Muscle layer of duodenum (tissue), 2 donors: ENCODE measurements around the gene ADGRG2.

Experiments
- H3K27ac ChIP-seq: one replicate; pipeline ENCODE4 v1.7.0; 2013; ENCODE audit warnings: mild to moderate bottlenecking, low read length
- H3K27me3 ChIP-seq: one replicate; pipeline ENCODE4 v1.7.0; 2013; ENCODE audit warnings: low read depth, mild to moderate bottlenecking, control low read depth, low read length
- H3K36me3 ChIP-seq, 2 donors: one replicate each; pipeline ENCODE4 v1.7.0; 2013; ENCODE audit warnings: low read length in 2 of 2, control low read depth in 1 of 2, mild to moderate bottlenecking in 1 of 2; ENCODE audit not compliant: insufficient read depth in 2 of 2, control insufficient read depth in 1 of 2
- H3K4me1 ChIP-seq, 2 donors: one replicate each; pipeline ENCODE4 v1.7.0; 2013; ENCODE audit warnings: low read length in 2 of 2, mild to moderate bottlenecking in 2 of 2, control low read depth in 1 of 2, moderate library complexity in 1 of 2; ENCODE audit not compliant: insufficient read depth in 2 of 2, control insufficient read depth in 1 of 2
- H3K4me3 ChIP-seq, 2 donors: one replicate each; pipeline ENCODE4 v1.7.0; 2013; ENCODE audit warnings: low read length in 2 of 2, low read depth in 1 of 2, mild to moderate bottlenecking in 1 of 2
- H3K9me3 ChIP-seq, 2 donors: one replicate each; pipeline ENCODE4 v1.7.0; 2013; ENCODE audit warnings: low read length in 2 of 2, control low read depth in 1 of 2, mild to moderate bottlenecking in 1 of 2; ENCODE audit not compliant: control insufficient read depth in 1 of 2
- donor health status: healthy.

The ADGRG2 gene

DNA sequence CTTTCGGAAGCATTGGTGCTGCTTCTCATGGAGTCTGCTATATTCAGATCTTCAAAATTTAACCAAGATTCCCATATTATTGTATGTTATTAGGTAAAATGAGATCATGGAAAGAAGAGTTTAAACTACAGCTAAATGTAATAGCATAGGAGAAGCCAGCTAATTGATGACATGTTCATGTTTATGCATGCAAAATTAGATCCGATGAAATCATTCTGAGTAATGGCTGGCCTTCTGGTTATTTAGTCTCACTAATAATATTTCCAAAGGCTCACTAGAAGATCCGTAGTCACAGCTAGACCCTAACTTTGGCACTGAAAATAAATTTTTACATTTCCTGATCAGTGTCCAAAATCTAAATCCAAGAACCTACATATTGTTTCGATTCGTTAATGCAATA is 118.5 kb downstream of the ADGRG2 start:
- Histone ChIP-seq H3K4me3 (no peak overlapping the region), H3K36me3 (no peaks in the 10 kb centered on the region), H3K4me1 (no peaks in the 10 kb centered on the region), H3K27ac (no peak overlapping the region), H3K27me3 (no peaks in the 10 kb centered on the region), H3K9me3 (no peaks in the 10 kb centered on the region)

DNA sequence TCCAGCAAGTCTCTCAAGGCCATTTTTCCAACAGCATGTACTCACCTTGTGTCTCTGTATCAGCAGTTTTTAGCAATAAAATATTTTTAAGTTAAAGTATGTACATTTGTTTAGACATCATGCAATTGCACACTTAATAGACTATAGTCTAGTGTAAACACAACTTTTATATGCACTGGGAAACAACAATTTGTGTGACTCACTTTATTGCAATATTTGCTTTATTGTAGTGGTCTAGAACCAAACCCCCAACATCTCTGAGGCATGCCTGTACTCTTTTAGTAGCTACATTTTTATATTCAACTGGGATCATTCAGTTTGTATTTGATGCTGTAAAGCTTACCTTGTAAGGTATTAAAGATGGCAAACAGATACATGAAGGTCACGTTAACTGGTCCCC is 123.6 kb downstream of the ADGRG2 start:
- H3K27ac ChIP-seq: no peak overlapping the region
- H3K4me1 ChIP-seq: no peaks in the 10 kb centered on the region
- H3K9me3 ChIP-seq: no peaks in the 10 kb centered on the region
- no peaks in the 10 kb centered on the region for H3K27me3 ChIP-seq
- no peaks in the 10 kb centered on the region for H3K36me3 ChIP-seq
- no peak overlapping the region for H3K4me3 ChIP-seq

DNA sequence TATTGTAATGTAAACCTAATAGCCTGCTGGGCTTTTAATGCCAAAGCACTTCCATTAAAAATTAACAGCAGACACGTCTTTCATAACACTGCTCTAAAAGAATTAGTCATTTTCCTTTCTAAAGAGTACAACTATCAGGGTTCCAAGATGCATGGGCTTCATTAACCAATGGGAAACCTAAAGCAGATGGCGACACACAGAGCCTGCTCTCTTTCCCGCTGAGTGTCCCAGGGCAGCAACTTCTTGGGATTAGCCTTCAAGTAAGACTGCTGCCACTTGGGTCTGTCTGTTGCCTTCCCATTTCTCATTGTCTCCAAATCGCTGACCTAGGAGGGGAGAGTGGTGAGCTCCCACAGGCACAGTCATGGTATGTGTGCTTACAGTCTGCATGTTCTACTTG is 124.4 kb downstream of the ADGRG2 start:
- no peak overlapping the region for H3K27ac ChIP-seq
- H3K4me1 ChIP-seq: no peaks in the 10 kb centered on the region
- no peaks in the 10 kb centered on the region for H3K9me3 ChIP-seq
- H3K27me3 ChIP-seq: no peaks in the 10 kb centered on the region
- H3K36me3 ChIP-seq: no peaks in the 10 kb centered on the region
- no peak overlapping the region for H3K4me3 ChIP-seq

DNA sequence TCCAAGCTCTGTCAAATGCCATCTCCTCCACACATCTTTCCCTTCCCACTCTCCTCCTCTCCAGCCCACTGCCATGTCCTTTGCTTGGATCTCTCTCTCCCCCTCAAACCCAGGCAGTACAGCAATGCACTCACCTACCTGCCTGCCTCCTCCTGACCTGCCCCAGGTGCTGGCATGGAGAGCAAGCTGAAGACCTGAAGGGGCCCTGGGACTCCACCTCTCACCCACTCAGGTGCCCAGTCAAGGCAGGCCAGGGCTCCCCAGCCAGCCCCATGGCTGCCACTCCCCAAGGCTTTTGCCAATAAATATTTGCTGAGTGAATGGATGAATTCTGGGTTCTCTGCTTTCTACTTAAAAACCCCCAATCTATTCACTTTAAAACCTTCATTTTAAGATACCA is 125.7 kb downstream of the ADGRG2 start:
- Histone ChIP-seq H3K27me3 (no peaks in the 10 kb centered on the region), H3K9me3 (no peaks in the 10 kb centered on the region), H3K4me3 (no peak overlapping the region), H3K36me3 (no peaks in the 10 kb centered on the region), H3K4me1 (no peaks in the 10 kb centered on the region), H3K27ac (no peak overlapping the region)

DNA sequence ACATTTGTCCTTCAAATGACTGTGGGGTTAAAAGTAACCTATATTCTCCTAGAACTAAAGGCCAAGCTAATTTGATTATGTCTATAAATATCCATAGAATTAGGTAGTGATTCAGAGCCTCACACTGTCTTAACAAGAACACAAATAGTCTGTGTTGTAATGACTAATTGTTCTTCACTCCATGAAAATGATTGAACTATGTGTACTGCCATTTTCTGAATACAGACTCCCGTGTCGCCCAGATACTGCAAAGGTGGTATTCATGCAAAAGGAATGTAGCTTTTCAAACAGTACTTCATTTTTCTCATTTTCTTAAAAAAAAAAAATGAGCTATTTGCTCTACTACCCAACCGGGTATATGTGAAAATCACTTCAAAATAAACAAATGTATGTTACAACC is 127.0 kb downstream of the ADGRG2 start:
- Histone ChIP-seq H3K4me1 (no peaks in the 10 kb centered on the region), H3K27me3 (no peaks in the 10 kb centered on the region), H3K27ac (no peak overlapping the region), H3K4me3 (no peak overlapping the region), H3K9me3 (no peaks in the 10 kb centered on the region), H3K36me3 (no peaks in the 10 kb centered on the region)

DNA sequence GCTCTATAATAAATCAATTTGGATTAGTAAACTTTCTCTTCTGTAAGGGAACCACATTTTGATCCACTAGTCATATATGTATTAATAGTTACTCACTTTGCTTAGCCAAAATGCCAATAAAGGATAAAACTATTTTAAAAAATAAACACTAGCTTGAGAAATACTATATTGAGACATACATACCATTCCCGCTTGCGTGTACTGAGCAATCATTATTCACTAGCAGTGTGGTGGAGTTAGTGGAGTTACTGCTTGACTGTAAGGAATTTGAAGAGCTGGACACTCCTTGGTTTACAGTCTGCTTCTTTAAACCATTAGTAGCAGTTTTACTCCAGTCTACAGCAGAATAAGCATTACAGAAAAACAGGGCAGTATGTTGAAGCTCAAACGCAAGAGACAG is 127.6 kb downstream of the ADGRG2 start:
- no peak overlapping the region for H3K27ac ChIP-seq
- H3K4me3 ChIP-seq: no peak overlapping the region
- H3K27me3 ChIP-seq: no peaks in the 10 kb centered on the region
- no peaks in the 10 kb centered on the region for H3K4me1 ChIP-seq
- H3K9me3 ChIP-seq: no peaks in the 10 kb centered on the region
- no peaks in the 10 kb centered on the region for H3K36me3 ChIP-seq

DNA sequence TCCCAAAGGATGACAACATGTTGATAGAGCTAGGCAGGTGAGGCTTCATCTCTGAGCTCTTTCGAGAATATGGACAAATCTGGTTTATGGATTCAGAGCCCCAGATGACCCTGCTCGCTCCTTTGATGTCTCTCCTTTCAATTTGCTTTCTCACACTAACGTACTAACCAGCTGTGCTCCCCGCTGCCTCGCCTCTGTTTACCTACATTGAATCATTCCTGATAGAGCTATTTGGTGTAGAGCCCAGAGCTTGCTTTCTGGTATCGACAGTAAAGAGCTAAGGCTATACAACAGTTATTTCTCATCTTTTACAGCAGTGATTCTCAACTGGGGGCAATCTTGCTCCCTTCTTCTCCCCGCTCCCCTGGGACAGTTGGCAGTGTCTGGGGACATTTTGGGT is 129.4 kb downstream of the ADGRG2 start:
- Histone ChIP-seq H3K27me3 (no peaks in the 10 kb centered on the region), H3K4me3 (no peak overlapping the region), H3K36me3 (no peaks in the 10 kb centered on the region), H3K9me3 (no peaks in the 10 kb centered on the region), H3K27ac (no peak overlapping the region), H3K4me1 (no peaks in the 10 kb centered on the region)

DNA sequence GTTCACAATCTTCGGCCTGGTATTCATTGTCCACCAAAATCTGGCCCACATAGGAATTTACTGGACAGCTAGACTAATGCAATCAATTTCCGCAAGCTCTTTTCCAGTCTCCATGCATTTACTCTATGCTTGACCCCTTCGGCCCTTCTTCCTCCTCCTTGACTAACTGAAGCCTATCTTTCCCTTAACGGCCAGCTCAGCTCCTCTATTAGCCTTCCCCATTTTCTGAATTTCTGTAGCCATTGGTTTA is 137.2 kb downstream of the ADGRG2 start:
- Histone ChIP-seq H3K36me3 (no peaks in the 10 kb centered on the region), H3K4me1 (peaks cover 0 to 12% of the 10 kb centered on the region in 2 donors), H3K9me3 (no peaks in the 10 kb centered on the region), H3K27ac (peak overlapping the region; percentile 69), H3K27me3 (no peaks in the 10 kb centered on the region), H3K4me3 (peak overlapping the region; percentile 72 to 74)

DNA sequence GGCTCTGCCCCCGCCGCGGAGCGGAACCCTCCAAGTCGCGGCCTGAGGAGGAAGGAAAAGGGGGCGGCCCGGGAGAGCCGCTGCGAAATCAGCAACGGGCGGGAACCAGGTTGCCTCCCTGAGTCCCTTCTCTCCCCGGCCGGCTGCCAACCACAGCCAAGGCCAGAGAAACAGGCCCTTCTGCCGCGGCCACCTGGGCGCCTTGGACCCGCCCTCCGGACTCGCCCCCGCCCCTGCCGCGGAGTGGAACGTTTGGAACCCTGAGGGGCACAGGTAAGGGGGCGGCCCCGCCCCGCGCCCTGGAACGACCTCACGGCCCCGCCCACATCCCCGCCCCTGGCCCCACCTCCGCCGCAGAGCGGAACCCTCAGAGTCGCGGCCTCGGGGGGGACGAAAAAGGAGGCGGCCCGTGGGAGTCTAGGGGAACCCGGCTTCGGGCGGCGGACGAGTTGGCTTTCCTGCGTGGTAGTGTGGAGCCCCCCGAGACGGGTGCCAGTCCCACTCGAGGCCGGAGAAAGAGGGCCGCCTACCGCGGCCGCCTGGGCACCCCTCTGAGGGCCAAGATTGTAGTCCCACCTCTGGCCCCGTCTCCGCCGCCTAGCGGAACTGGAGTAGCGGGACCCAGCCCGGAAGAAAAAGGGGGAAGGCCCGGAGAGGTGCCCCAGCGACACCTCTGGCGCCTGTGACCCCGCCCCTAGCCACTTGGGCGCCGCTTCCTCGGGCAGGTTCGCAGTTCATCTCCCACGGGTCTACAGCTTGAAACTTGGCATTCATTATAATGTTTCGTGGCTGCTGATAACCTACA is 137.7 kb downstream of the ADGRG2 start:
- Histone ChIP-seq H3K36me3 (no peaks in the 10 kb centered on the region), H3K27ac (peak overlapping the region; percentile 69), H3K9me3 (no peaks in the 10 kb centered on the region), H3K4me1 (peaks cover 0 to 12% of the 10 kb centered on the region in 2 donors), H3K4me3 (peak overlapping the region; percentile 72 to 74), H3K27me3 (no peaks in the 10 kb centered on the region)

DNA sequence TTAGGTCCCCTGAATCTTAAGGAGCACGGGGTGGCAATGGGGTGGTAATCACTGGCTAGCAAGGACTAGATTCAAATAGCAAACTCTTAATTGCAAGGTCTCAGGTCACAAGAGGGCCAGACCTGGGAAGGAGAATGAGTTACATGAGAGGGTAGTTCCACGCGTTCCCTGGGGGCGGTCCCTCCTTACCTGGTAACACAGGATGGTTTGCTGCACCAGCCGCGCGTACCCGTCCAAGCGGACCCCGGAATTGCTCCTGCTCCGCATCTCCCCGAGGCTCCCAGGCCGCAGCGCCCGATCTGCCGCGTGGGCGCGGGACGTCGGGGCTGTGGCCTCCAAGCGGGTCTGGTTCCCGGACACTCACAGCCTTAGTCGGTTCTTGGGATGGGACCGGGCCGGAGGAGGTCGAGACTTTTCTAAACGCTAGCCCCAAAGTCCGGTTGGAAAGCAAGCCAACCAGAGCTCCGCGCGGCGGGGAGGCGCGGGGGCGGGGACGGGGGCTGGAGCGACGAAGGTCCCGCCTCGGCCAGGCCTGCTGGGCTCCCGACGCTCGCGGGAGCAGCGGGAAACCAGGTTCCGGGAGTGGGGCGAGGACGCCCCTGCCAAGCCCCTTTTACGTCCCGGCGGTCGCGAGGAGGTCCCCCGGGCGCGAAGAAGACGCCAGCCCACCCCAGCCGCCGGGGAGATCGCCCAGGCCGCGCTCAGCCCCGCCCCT is 138.4 kb downstream of the ADGRG2 start, which contains the start of gene PHKA2:
Gene PHKA2, minus strand, starts transcription at position 449 of the 715 bp plus-strand sequence. Its CDS starts 182 bp downstream, at position 267.
- H3K9me3 ChIP-seq: no peaks in the 10 kb centered on the region
- H3K27me3 ChIP-seq: no peaks in the 10 kb centered on the region
- H3K36me3 ChIP-seq: no peaks in the 10 kb centered on the region
- peak within 1 kb of the TSS; percentile 69 for H3K27ac ChIP-seq
- peaks cover 0 to 12% of the 10 kb centered on the region in 2 donors for H3K4me1 ChIP-seq
- H3K4me3 ChIP-seq: peak within 1 kb of the TSS; percentile 72 to 74

DNA sequence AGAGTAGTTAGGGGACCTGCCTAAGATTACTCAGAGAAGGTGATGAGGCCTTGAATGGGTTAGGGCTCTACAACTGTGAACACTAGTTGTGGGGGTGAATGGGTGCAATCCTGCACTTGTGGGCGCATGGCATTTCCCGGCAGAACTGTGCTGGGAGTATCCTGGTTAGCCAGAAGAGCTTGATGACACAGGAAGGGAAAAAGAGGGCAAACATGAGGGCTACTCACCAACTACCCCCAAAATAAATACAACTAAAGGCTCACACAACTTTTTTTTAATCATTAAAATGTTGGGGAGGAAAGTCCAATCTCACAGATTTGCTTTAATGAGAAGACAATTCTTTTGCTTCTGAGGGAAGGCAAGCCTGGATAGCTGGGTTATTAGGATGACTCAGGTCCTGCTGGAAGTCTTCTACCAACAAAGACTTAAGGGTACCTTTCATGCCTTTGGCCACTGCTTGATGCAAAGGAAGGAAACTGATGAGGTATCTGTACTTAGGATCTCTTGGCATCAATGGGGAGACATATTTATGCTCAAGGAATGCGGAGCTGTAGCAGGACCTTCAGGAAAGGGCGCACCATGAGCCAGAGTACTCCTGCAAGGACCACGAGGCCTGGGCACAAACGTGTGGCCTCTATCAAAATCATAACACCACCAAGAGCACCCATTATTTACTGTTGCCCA is 141.0 kb downstream of the ADGRG2 start:
- H3K9me3 ChIP-seq: no peaks in the 10 kb centered on the region
- H3K27me3 ChIP-seq: no peaks in the 10 kb centered on the region
- no peaks in the 10 kb centered on the region for H3K36me3 ChIP-seq
- H3K4me3 ChIP-seq: no peak overlapping the region
- H3K27ac ChIP-seq: no peak overlapping the region
- peaks cover 0 to 12% of the 10 kb centered on the region in 2 donors for H3K4me1 ChIP-seq
